ENCODE measurements around the gene WIZ.

Gene WIZ

DNA sequence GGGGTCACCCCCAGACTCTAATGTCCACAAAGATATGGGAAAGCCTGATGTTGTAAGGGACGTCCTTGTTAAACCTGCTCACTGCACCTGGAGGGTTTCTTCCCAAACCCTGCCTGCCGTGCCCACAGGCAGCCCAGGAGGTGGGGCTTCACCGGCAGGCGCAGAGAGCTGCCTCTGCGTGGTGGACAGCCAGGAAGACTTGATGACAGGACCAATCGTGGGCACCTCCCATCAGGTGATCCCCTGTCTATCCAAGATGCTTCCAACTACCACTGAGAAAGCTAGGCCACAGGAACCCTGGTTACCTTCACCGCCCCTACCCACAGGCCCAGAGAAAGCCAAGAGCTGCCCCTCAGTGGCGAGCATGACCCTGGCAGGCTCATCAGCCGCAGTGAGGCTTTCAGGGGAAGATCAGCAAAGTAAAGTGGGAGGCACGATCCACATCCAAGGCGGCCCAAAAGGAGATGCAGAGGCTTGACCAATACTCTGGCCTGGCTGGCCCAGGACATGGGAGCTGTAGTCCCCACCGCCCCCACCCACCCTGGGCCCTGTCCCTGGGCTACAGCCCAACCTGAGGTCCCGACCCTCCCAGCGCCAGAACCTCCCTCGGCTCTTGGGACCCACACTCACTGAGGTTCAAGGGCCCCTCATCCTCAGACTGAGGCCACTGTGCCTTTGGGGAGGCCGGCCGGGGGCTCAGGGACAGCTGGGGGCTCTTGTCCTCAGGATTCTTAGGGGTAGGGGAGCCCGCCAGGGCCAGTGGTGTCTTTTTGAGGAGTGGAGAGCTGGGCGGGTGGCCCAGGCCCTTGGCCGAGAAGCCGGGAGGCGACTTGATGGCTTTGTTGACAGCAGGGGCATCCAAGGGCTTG is 20.6 kb downstream of the WIZ start:
- no peak for TF ChIP-seq EZH2phosphoT487 (IDR thresholded peaks at IDR 0.05; ENCODE audit: borderline replicate concordance, low read length)
- TF ChIP-seq, protein P1, sequence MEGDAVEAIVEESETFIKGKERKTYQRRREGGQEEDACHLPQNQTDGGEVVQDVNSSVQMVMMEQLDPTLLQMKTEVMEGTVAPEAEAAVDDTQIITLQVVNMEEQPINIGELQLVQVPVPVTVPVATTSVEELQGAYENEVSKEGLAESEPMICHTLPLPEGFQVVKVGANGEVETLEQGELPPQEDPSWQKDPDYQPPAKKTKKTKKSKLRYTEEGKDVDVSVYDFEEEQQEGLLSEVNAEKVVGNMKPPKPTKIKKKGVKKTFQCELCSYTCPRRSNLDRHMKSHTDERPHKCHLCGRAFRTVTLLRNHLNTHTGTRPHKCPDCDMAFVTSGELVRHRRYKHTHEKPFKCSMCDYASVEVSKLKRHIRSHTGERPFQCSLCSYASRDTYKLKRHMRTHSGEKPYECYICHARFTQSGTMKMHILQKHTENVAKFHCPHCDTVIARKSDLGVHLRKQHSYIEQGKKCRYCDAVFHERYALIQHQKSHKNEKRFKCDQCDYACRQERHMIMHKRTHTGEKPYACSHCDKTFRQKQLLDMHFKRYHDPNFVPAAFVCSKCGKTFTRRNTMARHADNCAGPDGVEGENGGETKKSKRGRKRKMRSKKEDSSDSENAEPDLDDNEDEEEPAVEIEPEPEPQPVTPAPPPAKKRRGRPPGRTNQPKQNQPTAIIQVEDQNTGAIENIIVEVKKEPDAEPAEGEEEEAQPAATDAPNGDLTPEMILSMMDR (IDR thresholded peaks at IDR 0.05; ENCODE audit: low read depth, low read length, poor library complexity, severe bottlenecking) = no peak
- Histone ChIP-seq H3K79me2 (ENCODE audit: control insufficient read depth, low read length) (peaks cover 46% of the 10 kb centered on the region), H3K4me2 (ENCODE audit: low read length) (no peak overlapping the region)

GRCh38 chr19:15427991-15428471 is 21.7 kb downstream of the WIZ start:
- no peak overlapping the region for H3K4me3 ChIP-seq (ENCODE audit: low read length)
- peaks cover 82% of the 10 kb centered on the region for H3K36me3 ChIP-seq (ENCODE audit: control insufficient read depth, low read length)
- peaks cover 17% of the 10 kb centered on the region for H3K4me1 ChIP-seq (ENCODE audit: control insufficient read depth, low read length)
- H4K20me1 ChIP-seq (ENCODE audit: control insufficient read depth, insufficient read depth, low read depth, low read length) = peaks cover 9% of the 10 kb centered on the region
- no peaks in the 10 kb centered on the region for H3F3A ChIP-seq (ENCODE audit: control insufficient read depth, insufficient read depth)
- no peaks in the 10 kb centered on the region for H3K9me2 ChIP-seq (replicated peaks; ENCODE audit: control insufficient read depth, low read length)
- peaks cover 45% of the 10 kb centered on the region for H3K79me2 ChIP-seq (ENCODE audit: control insufficient read depth, low read length)
- TF ChIP-seq, protein P1 (IDR thresholded peaks at IDR 0.05; ENCODE audit: low read depth, low read length, poor library complexity, severe bottlenecking) = no peak
- TF ChIP-seq EZH2phosphoT487 (IDR thresholded peaks at IDR 0.05; ENCODE audit: borderline replicate concordance, low read length) = no peak
- no peaks in the 10 kb centered on the region for H3K9me3 ChIP-seq (ENCODE audit: control insufficient read depth, insufficient read depth, low read length)
- H3K4me2 ChIP-seq (ENCODE audit: low read length) = no peak overlapping the region
- no peaks in the 10 kb centered on the region for H3K27me3 ChIP-seq (ENCODE audit: control insufficient read depth, low read length)
- no peak overlapping the region for H3K27ac ChIP-seq (ENCODE audit: low read depth, low read length)

More for the DNA sequence above, 20.6 kb downstream of the WIZ start:
- H3K9me2 ChIP-seq (replicated peaks; ENCODE audit: control insufficient read depth, low read length) = no peaks in the 10 kb centered on the region
- no peak overlapping the region for H3K27ac ChIP-seq (ENCODE audit: low read depth, low read length)
- H3K9me3 ChIP-seq (ENCODE audit: control insufficient read depth, insufficient read depth, low read length) = no peaks in the 10 kb centered on the region
- peaks cover 24% of the 10 kb centered on the region for H3K4me1 ChIP-seq (ENCODE audit: control insufficient read depth, low read length)
- no peaks in the 10 kb centered on the region for H3F3A ChIP-seq (ENCODE audit: control insufficient read depth, insufficient read depth)
- peaks cover 9% of the 10 kb centered on the region for H4K20me1 ChIP-seq (ENCODE audit: control insufficient read depth, insufficient read depth, low read depth, low read length)
- H3K36me3 ChIP-seq (ENCODE audit: control insufficient read depth, low read length) = peaks cover 71% of the 10 kb centered on the region
- no peak overlapping the region for H3K4me3 ChIP-seq (ENCODE audit: low read length)
- H3K27me3 ChIP-seq (ENCODE audit: control insufficient read depth, low read length) = no peaks in the 10 kb centered on the region

- H3F3A ChIP-seq (ENCODE audit: control insufficient read depth, insufficient read depth) = no peaks in the 10 kb centered on the region
- no peaks in the 10 kb centered on the region for H3K9me3 ChIP-seq (ENCODE audit: control insufficient read depth, insufficient read depth, low read length)
- TF ChIP-seq, protein P1 (IDR thresholded peaks at IDR 0.05; ENCODE audit: low read depth, low read length, poor library complexity, severe bottlenecking) = no peak
- no peak for TF ChIP-seq EZH2phosphoT487 (IDR thresholded peaks at IDR 0.05; ENCODE audit: borderline replicate concordance, low read length)
- no peaks in the 10 kb centered on the region for H3K9me2 ChIP-seq (replicated peaks; ENCODE audit: control insufficient read depth, low read length)
- no peaks in the 10 kb centered on the region for H3K27me3 ChIP-seq (ENCODE audit: control insufficient read depth, low read length)
- H3K79me2 ChIP-seq (ENCODE audit: control insufficient read depth, low read length) = peaks cover 41% of the 10 kb centered on the region
- peaks cover 15% of the 10 kb centered on the region for H3K4me1 ChIP-seq (ENCODE audit: control insufficient read depth, low read length)
- H4K20me1 ChIP-seq (ENCODE audit: control insufficient read depth, insufficient read depth, low read depth, low read length) = peaks cover 9% of the 10 kb centered on the region
- H3K27ac ChIP-seq (ENCODE audit: low read depth, low read length) = no peak overlapping the region
- H3K4me3 ChIP-seq (ENCODE audit: low read length) = no peak overlapping the region
- H3K4me2 ChIP-seq (ENCODE audit: low read length) = no peak overlapping the region
- peaks cover 89% of the 10 kb centered on the region for H3K36me3 ChIP-seq (ENCODE audit: control insufficient read depth, low read length)
Observed at GRCh38 chr19:15427350-15427700, 22.4 kb downstream of the WIZ start.

Data from DOHH2 (cell line).